Loucy (cell line): ENCODE results near the gene MIER3.
A peak's percentile ranks its signal among the peaks of the same experiment; 100 is the strongest.

Experiments
- H2AFZ ChIP-seq: fragments of 200-600 bp; sonication (generic); 2 replicates; pipeline ENCODE4 v1.6.0; 2016; ENCODE audit warnings: antibody characterized with exemption, mild to moderate bottlenecking, low read length, moderate library complexity
- H3F3A ChIP-seq: fragments of 200-600 bp; 2 replicates; pipeline ENCODE4 v1.6.0; 2016; ENCODE audit warnings: antibody characterized with exemption, low read depth, mild to moderate bottlenecking
- H3K27me3 ChIP-seq: fragments of 200-600 bp; sonication (generic); 2 replicates; pipeline ENCODE4 v1.6.1; 2014; ENCODE audit warnings: low read length, mild to moderate bottlenecking; ENCODE audit not compliant: insufficient read depth, poor library complexity, severe bottlenecking
- H3K36me3 ChIP-seq: fragments of 200-600 bp; sonication (generic); 2 replicates; pipeline ENCODE4 v1.6.1; 2016; ENCODE audit warnings: low read length; ENCODE audit not compliant: insufficient read depth
- H3K4me1 ChIP-seq: fragments of 200-600 bp; sonication (generic); 2 replicates; pipeline ENCODE4 v1.5.1; 2014; ENCODE audit warnings: low read length, mild to moderate bottlenecking; ENCODE audit not compliant: insufficient read depth, poor library complexity, severe bottlenecking
- H3K4me2 ChIP-seq: fragments of 200-600 bp; sonication (generic); 2 replicates; pipeline ENCODE4 v1.6.0; 2014; ENCODE audit warnings: antibody characterized with exemption, low read length, low read depth, mild to moderate bottlenecking; ENCODE audit not compliant: poor library complexity, severe bottlenecking
- H3K4me3 ChIP-seq: fragments of 200-600 bp; sonication (generic); 2 replicates; pipeline ENCODE4 v1.5.1; 2014; ENCODE audit warnings: low read length, mild to moderate bottlenecking, mixed read lengths; ENCODE audit not compliant: poor library complexity, severe bottlenecking
- H3K79me2 ChIP-seq: fragments of 200-600 bp; sonication (generic); 2 replicates; pipeline ENCODE4 v1.6.1; 2014; ENCODE audit warnings: low read length; ENCODE audit not compliant: insufficient read depth
- H3K9ac ChIP-seq: fragments of 200-600 bp; sonication (generic); 2 replicates; pipeline ENCODE4 v1.6.0; 2014; ENCODE audit warnings: mild to moderate bottlenecking, low read depth, low read length, moderate library complexity; ENCODE audit not compliant: poor library complexity, severe bottlenecking
- H3K9me2 ChIP-seq: fragments of 200-600 bp; sonication (generic); replicated peaks from 2 replicates; pipeline ENCODE4 v1.6.1; 2016; ENCODE audit warnings: low read depth, low read length, mixed read lengths
- H3K9me3 ChIP-seq: fragments of 200-600 bp; sonication (generic); 2 replicates; pipeline ENCODE4 v1.6.1; 2014; ENCODE audit warnings: mild to moderate bottlenecking, antibody characterized with exemption, low read length, low read depth; ENCODE audit not compliant: insufficient read depth
- H4K20me1 ChIP-seq: fragments of 200-600 bp; sonication (generic); 2 replicates; pipeline ENCODE4 v1.6.0; 2014; ENCODE audit warnings: antibody characterized with exemption, low read length, mild to moderate bottlenecking; ENCODE audit not compliant: insufficient read depth, poor library complexity, severe bottlenecking
- EZH2phosphoT487 ChIP-seq: fragments of 200-600 bp; IDR thresholded peaks from 2 replicates; pipeline ENCODE4 v1.6.1; 2018; ENCODE audit warnings: antibody characterized with exemption, mild to moderate bottlenecking, moderate library complexity, borderline replicate concordance
- TF ChIP-seq, protein P1 (sequence below): fragments of 200-600 bp; sonication (generic); conservative IDR thresholded peaks from 2 replicates; pipeline ENCODE4 v1.5.1; 2014; ENCODE audit warnings: mild to moderate bottlenecking, antibody characterized with exemption, low read length

The MIER3 gene

DNA sequence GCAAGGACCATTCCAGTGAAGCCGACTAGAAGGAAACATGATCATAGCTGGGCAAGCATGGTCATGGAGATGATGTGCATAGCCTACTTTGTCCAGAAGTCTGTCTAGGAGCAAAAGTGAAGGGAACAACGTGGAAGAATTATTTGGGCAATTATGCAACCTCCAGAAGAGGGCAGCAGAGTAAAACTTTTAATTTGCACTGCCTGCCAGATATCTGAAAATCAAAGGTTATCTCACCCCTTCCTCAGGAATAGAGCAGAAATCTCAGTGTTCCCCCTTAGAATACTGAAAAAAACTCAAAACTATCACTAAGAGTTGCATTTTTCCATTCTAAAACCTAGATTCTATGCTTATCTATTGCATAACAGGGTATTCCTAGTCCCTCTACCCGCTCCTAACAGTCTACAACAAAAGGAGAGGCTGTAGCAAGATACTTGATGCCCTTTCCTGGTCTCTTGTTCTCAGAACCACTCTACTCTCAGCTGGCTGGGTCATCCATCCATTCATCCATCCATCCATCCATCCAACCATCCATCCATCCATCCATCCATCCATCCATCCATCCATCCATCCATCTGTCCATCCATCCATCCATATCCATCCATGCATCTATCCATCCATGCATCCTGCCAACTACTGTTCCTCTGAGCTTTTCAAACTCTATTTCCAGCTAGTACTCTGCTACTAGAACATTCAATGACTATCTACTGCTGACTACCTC, 50.9 kb downstream of the MIER3 start:
- no peaks in the 10 kb centered on the region for H3K27me3 ChIP-seq
- H3F3A ChIP-seq = no peaks in the 10 kb centered on the region
- TF ChIP-seq, protein P1, sequence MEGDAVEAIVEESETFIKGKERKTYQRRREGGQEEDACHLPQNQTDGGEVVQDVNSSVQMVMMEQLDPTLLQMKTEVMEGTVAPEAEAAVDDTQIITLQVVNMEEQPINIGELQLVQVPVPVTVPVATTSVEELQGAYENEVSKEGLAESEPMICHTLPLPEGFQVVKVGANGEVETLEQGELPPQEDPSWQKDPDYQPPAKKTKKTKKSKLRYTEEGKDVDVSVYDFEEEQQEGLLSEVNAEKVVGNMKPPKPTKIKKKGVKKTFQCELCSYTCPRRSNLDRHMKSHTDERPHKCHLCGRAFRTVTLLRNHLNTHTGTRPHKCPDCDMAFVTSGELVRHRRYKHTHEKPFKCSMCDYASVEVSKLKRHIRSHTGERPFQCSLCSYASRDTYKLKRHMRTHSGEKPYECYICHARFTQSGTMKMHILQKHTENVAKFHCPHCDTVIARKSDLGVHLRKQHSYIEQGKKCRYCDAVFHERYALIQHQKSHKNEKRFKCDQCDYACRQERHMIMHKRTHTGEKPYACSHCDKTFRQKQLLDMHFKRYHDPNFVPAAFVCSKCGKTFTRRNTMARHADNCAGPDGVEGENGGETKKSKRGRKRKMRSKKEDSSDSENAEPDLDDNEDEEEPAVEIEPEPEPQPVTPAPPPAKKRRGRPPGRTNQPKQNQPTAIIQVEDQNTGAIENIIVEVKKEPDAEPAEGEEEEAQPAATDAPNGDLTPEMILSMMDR = peak; percentile 85
- TF ChIP-seq EZH2phosphoT487 = no peak
- no peaks in the 10 kb centered on the region for H4K20me1 ChIP-seq
- no peaks in the 10 kb centered on the region for H3K4me1 ChIP-seq
- no peaks in the 10 kb centered on the region for H3K36me3 ChIP-seq
- no peaks in the 10 kb centered on the region for H3K9me2 ChIP-seq
- H3K9ac ChIP-seq = no peak overlapping the region
- no peak overlapping the region for H3K4me3 ChIP-seq
- peak overlapping the region; percentile 17 for H3K4me2 ChIP-seq
- H3K79me2 ChIP-seq = no peaks in the 10 kb centered on the region
- H3K9me3 ChIP-seq = no peaks in the 10 kb centered on the region
- H2AFZ ChIP-seq = no peak overlapping the region

DNA sequence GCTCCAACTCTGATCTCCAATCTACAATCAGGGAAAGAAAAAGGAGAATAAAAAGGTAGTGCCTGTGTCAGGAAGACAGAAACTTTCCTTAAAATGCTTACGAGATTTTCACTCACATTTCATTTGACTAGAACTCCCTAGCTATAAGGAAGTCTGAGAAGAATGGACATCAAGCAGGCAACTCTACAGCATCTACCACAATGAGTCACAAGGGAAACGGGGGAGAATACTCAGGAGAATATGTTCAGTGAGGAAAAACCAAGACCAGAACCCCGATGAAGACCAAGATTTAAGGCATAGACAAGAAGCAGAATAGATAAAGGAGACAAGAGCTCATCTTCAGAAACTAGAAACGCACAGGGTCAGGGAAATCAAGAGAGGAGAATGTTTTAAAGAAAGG, 51.5 kb downstream of the MIER3 start:
- H2AFZ ChIP-seq = no peak overlapping the region
- H3K9me2 ChIP-seq = no peaks in the 10 kb centered on the region
- no peaks in the 10 kb centered on the region for H3K9me3 ChIP-seq
- peaks cover 3% of the 10 kb centered on the region; the same call in 1 of the 2 replicates for H3K36me3 ChIP-seq
- no peak overlapping the region for H3K9ac ChIP-seq
- H3K4me2 ChIP-seq = peak overlapping the region; percentile 17
- no peaks in the 10 kb centered on the region for H3K79me2 ChIP-seq
- no peak overlapping the region for H3K4me3 ChIP-seq
- H4K20me1 ChIP-seq = no peaks in the 10 kb centered on the region
- no peaks in the 10 kb centered on the region for H3F3A ChIP-seq
- TF ChIP-seq, protein P1 = no peak
- TF ChIP-seq EZH2phosphoT487 = no peak
- H3K27me3 ChIP-seq = no peaks in the 10 kb centered on the region
- H3K4me1 ChIP-seq = no peaks in the 10 kb centered on the region

DNA sequence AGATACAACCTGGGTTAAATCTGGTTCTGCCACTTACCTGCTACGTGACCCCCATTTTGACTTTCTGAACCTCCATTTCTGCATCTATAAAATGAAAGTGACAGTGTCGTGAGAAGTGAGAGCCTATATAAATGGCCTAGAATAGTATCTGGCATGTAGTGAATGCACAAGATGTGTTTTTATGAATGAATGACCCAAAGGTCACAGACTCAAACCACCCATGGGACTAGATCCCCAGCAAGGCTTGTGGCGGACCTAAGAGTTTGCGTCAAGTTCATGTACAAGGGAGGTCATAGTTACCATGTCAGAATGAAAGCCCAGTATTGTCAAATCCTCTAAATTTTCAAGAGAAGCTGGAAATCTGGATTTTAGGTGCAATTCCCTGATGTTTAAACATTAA, 53.7 kb downstream of the MIER3 start:
- Histone ChIP-seq H4K20me1 (no peaks in the 10 kb centered on the region), H3K4me1 (no peaks in the 10 kb centered on the region), H2AFZ (no peak overlapping the region), H3K9me2 (no peaks in the 10 kb centered on the region), H3K27me3 (no peaks in the 10 kb centered on the region), H3K79me2 (no peaks in the 10 kb centered on the region), H3K4me3 (no peak overlapping the region), H3K4me2 (no peak overlapping the region), H3K9ac (no peak overlapping the region), H3K36me3 (peaks cover 23% of the 10 kb centered on the region; the same call in 1 of the 2 replicates), H3F3A (no peaks in the 10 kb centered on the region), H3K9me3 (no peaks in the 10 kb centered on the region)
- TF ChIP-seq, protein P1 = no peak
- TF ChIP-seq EZH2phosphoT487 = no peak
